ENCODE data around the gene SKI.

The SKI gene

DNA sequence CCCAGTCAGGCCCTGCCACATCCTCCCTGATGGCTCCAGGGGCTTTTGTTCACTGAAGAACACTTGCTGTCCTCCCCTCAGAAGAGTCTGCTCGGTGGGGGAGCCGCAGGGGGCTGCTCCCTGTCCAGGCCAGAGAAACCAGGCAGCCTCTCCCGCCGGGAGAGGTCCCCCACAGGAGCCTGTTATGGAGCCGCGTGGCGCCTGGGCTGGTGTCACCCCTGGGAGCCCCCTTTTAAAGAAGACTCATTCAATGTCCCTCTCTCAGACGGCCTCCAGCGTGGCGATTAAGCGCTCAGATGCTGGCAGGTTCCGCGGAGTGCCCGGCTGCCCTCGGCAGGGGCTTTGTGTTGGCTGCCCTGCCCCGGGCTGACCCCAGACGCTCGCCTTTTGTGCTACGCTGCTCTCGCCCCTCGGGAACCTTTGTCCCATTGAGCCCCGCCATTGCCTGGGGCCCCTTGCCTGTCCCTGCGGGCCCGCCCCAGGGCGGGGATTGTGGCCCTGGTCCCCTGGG is 43.1 kb downstream of the SKI start:
- in situ Hi-C loops (cut with MboI; ENCODE audit: low sequenced_read_pairs) = no loop called here

DNA sequence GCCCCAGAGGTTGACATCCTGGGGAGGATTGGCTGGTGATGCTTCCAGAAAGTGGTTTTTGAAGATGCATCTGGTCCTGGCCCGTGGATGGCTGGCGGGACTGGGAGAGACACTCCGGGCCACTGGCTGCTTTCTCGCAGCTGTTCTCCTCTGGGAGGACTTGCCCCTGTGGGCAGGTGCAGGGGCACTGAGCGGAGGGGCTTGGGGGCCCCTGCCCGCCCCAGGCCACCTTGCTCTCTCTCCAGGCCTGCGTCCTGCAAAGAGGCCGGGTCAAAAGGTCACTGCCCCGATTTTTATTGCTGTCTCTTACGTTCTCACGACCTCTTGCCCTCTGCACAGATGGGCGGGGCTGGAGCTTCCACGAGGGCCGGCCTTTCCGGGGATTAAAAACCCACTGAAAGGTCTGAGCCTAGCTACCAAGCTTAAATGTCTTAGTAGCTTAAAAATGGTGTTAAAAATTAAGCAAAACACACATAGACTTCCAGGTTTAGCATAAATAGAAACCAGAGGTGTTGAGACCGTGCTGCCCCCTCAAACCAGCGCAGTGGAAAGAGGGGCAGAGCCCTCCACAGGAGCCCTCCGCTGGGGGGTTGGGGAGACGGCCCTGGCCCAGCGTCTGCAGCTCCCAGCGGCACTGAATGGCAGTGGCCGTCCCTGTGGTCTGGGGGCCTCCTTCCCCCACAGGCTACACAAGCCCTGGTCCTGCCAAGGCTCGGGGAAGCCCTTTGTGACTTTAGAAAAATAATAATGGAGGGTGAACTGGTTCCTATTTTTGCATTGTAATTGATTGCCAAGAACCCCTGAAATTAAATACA is 43.9 kb downstream of the SKI start:
- in situ Hi-C loops (cut with MboI; ENCODE audit: low sequenced_read_pairs) = no loop called here

DNA sequence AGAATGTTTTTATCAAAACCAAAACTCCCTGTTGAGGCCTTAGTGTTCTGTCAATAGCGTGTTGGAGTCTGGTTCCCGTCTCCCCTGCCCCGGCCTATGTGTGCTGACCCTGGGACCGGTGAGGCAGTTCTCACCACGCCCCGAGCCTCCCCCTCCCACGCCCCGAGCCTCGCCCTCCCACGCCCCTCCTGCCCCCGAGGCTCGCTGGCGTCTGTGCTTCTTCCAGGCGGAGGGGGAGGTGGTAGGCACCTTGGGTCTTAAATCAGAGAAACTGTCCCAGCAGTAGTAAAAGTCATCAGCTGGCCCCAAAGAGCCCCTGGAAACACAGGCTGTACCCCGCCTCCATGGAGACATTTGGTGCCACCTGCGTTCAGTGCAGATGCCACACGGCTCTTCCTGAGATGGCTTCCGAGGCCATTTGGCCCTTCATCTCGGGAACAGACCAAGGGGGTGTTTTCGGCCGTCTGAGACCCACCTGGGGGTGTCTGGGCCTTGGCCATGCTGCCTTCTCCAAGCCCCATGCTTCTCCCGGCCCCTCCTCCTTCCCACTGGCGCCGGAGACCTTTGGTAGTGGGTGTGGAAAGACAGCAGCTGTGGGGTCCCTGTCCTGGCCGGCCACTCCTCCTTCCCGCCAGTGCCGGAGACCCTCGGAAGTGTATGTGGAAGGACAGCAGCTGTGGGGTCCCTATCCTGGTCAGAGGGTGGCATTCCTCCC is 44.7 kb downstream of the SKI start:
- in situ Hi-C loops (cut with MboI; ENCODE audit: low sequenced_read_pairs) = no loop called here

DNA sequence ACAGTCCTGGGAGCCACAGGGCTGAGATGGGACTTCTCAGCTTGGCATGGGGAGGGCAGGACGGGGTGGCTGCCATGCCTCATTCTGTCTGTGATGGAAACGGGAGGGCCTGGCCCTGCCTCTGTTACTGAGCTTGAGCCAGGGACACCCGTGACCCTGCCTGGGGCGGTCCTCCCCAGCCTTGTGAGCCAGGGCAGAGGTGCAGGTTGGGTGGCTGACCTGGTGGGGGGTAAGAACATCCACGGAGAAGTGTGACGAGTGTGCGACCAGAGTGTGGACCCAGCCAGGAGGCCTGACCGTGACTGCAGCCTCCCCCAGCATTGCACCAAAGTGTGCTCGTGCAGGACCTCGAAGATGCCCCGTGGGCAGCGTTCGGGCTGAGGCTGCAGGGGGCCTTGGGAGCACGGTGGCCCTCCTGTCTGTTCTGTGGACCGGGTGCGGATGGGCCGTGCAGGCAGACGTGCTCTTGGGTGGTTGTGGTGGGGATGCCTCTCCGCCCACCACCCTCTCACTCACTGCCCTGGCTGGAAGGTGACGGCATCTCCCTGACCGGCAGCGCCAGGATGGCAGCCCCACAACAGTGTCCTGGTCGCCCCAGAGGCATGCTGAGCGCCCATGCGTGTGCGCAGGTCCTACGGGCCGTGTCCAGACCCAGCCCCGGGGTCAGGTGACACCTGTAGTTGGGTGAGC is 45.4 kb downstream of the SKI start:
- in situ Hi-C loops (cut with MboI; ENCODE audit: low sequenced_read_pairs) = no loop called here

DNA sequence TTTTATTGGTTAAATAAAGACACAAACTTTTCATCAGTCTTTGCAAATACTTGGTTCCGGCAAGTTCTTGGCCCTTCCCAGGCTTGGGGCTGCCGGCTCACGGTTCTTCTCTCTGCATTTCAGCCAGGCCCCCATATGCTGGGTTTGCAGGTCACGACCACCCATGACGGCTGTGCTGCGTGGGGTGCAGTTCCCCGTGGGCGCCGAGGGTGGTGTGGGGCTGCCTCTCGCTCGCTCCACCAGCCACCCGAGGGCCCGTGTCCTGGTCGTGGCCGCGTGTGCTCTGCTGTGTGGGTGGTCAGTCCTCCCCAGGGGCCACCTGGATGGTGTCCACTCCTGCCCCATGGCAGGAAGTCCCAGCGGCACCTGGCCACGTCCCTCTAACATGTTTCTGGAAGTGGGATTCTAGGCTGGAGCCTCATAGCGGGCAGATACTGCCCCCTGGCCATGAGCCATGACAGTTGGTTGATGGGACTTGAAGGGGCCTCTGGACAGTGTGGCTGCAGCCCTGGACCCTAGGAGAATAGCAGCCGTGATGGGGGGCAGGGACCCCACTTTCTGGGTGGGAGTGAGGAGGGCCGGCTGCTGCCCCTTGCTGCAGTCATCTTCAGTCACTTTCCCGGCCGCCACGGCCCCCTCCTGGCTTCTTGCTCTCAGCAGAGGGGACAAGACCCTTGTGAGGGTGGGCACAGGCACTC is 46.3 kb downstream of the SKI start:
- in situ Hi-C loops (cut with MboI; ENCODE audit: low sequenced_read_pairs) = no loop called here

DNA sequence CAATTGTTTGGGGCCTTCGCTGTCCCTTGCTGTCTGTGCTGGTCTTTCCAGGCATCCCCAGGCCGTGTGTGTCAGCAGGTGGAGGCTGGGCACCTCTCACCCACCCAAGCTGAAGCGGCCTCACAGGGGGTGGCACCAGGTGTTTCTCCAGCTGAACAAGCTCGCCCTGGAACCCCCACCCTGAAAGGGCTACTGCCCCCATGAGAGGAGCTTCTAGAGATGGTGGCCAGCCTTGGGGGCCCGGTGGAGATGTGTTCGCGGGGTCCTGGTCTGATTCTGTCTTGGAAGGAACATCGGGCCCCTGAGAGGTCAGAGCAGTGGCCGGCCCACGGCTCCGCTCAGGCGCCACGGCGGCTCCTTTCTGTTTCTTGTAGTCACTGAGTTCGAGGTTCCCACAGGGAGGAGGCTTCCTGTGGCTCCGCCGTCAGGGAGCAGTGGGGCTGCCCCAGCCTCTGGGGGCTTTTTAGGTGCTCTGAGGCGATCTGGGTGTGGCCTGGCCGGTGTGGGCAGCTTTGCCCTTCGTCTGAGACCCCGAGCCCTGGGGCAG is 46.9 kb downstream of the SKI start:
- in situ Hi-C loops (cut with MboI; ENCODE audit: low sequenced_read_pairs) = no loop called here

DNA sequence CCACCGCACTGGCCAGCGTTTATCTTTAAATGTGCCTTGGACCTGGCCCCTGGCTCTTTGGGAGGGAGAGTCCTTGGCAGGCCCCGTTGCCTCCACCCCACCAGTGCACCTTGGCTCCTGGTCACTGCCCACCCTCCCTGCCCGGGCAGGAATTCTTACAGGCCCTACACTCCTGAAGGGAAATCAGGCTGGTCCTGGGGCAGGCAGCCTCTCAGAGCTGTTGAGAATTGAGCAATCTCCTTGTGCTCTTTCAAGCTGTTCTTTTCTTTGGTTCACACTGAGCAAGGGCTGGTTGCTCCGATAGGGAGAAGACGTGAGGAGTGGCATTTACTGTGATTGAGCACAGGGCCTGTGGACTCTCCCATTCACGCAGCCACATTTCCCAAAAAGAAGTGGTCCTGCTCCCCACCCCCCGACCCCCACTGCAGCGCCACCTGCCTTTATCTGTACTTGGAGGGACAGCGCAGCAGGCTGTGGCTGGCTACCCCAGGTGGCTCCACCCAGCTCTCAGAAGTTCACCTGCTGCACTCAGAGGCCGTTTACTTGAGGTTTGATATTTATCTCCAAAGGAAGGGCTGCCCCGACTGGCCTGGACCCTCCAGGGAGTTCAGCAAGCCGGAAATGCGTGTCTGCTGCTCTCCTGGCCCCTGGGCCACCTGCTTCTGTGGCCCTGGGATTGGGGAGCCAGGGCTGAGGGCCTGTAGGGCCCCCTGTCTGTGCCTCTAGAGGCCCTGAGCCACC is 47.8 kb downstream of the SKI start:
- in situ Hi-C loops (cut with MboI; ENCODE audit: low sequenced_read_pairs) = no loop called here

DNA sequence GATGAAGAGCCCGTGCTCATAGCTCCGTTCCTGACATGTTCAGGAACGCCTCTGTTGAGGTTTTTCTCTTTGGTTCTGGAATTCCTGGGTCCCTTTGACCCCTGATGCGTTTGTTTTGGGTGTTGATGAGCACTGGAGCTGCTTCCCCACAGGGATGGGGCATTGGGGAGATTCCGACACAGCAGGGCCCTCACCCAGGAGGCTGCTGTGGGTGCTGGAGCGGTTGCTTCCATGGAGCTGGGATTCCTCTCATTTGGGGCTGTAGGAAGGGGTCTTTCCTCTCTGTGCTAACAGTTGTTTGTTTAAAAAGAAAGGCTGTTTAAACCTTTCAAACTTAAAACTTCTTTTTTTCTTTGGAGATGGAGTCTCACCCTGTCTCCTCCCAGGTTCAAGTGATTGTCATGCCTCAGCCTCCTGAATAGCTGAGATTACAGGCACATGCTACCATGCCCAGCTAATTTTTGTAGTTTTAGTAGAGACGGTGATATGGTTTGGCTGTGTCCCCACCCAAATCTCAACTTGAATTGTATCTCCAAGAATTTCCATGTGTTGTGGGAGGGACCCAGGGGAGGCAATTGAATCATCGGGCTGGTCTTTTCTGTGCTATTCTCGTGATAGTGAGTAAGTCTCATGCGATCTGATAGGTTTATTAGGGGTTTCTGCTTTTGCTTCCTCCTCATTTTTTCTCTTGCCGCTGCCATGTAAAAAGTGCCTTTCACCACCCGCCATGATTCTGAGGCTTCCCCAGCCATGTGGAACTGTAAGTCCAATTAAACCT is 48.9 kb downstream of the SKI start:
- in situ Hi-C loops (cut with MboI; ENCODE audit: low sequenced_read_pairs) = no loop called here

DNA sequence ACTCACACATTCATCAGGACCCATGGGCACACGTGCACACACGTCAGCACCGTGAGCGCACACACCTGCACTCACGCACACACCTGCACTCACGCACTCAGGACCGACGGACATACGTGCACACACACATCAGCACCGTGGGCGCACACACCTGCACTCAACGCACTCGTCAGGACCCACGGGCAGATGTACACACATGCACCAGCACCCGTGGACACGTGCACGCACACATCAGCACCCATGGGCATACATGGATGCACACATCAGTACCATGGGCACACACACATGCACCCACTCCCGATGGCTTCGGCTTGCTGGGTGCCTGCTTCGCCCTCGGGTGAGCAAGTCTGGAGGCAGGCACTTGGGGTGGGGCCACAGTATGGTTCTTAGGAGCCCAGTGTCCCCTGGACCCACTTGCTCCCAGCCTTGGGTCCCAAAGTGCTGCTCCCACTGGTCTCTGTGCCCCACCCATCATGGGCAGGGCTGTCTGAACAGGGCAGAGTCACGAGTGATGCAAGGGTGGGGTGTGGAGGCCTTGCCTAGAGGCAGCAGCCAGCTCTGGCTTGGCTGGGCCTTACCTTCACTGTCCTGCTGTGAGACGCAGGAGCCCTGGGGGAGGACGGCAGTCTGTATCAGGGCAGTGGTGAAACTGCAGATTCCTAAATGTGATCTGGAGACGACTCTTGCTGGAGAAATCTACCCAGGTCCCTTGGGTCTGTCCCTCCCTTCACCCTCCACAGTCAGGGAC is 49.8 kb downstream of the SKI start:
- in situ Hi-C loops (cut with MboI; ENCODE audit: low sequenced_read_pairs) = no loop called here

DNA sequence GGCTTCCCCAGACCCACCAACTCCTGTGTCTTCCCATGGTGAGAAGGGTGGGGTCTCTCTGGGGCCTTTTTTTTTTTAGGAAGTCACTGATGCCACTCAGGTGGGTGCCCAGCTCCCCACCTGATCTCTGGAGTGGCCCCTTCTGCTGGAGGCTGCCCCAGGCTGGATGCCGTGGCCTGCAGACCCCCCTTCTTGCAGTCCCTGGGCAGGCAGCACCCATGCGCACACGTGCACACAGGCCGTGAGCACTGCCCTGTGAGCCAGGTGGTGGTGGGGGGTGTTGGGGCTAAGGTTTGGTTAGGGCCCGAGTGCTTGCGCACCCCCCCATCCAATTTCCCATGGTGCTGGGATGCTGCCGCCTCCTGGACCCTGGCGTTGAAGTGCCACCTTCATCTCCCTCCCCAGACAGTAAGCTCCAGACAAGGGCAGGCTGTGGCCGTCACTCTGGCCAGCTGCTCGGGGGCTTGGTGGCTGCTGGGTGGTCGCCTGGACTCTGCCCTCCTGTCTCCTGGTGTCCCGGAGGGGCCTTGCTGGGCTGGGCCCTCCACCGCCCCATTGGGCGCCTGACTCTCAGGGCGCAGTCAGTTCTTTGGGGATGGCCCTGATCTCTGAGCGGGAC is 50.6 kb downstream of the SKI start:
- in situ Hi-C loops (cut with MboI; ENCODE audit: low sequenced_read_pairs) = no loop called here

DNA sequence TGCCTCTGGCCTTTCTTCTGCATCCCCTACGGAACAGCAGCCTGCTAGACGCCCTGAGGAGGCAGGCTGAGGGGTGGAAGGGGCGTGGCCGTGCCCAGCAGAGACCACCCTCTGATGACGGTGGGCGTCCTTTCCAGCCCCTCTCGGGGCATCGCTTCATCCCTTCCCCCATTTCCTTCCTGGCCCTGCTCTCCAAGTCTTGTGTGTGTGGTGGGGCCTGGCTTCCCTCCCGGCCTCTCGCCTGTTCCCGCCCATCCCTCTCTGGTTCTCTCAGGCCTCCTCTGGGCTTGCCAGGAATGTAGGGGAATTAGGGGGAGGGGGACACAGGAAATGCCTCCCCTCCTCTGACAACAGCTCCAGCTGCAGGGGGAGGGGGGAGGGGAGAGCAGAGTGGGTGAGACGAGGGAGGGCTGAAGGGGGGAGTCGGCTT is 51.1 kb downstream of the SKI start:
- in situ Hi-C loops (cut with MboI; ENCODE audit: low sequenced_read_pairs) = no loop called here

DNA sequence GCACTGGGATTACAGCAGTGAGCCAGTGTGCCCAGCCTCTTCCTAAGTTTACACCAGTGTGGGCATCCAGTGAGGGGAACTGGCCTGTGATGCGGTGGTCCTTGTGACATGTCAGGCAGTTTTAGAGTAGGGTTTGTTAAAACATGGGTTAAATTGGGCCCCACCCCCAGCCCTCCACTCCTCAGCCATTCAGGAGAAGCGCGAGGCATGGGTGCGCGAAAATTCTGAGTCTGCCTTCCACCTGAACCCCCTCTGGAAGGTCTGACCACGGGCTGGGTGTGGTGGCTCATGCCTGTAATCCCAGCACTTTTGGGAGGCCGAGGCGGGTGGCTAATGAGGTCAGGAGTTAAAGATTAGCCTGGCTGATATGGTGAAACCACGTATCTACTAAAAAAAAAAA is 51.7 kb downstream of the SKI start:
- in situ Hi-C loops (cut with MboI; ENCODE audit: low sequenced_read_pairs) = no loop called here

DNA sequence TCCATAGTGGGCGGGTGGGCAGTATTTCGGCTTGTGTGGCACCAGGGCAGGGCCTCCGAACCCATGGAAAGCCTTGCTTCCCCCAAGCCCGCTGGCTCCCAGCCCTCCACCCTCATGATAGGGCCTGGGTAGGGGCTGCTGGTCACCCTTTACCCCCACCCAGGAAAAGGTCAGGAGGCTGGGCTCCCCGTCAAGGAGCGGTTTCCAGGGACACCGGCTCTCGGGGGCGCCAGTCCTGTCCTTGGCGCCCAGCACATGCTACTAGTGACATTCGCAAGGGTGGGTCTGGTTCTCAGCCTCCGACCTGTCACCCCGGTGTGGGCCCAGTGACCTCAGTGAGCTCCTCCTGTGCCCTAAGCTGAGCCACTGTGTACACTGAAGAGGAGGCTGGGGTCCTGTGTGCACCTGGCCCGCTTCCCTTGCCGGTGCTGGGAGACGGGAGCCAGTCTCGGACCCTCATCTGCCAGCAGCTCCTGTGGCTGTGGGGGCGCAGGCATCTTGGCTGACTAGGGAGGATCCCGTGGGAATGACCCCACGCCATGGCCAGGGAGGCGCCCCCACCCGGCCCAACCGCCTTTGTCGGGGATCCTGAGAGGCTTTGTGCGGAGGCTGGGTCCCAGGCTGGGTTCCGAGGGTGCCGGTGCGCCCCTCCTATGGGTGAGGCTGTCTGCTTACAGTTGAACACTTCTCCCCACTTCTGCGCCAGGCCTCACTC is 54.6 kb downstream of the SKI start:
- in situ Hi-C loops (cut with MboI; ENCODE audit: low sequenced_read_pairs) = no loop called here

DNA sequence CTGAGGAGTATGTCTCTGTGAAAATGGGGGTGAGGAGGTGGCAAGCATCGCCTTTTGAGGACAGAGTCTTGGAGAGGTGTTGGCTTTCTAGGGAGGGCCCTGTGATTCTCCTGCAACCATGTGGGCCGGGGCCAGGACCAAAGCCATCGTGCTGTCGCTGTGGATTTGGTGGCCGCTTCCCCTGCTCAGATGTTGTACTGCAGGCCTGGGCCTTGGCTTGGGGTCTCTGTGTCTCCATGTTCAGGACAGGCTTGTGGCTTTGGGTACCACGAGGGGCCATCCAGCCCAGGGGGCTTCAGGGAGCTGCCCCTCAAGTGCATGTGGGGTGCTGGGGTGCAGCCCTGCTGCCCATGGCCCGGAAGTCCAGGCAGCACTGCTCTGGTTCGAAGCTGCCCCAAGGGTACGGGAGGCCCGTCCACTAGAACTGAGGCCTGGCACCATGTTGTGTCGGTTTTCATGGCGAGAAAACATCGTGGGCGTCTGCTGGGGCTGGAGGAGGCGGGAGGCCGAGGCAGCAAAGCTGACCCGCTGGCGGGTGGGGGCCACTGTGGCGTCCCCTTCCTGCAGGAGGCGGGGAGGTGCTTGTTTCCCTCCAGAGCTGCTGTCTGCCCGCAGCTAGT is 55.4 kb downstream of the SKI start:
- in situ Hi-C loops (cut with MboI; ENCODE audit: low sequenced_read_pairs) = no loop called here

DNA sequence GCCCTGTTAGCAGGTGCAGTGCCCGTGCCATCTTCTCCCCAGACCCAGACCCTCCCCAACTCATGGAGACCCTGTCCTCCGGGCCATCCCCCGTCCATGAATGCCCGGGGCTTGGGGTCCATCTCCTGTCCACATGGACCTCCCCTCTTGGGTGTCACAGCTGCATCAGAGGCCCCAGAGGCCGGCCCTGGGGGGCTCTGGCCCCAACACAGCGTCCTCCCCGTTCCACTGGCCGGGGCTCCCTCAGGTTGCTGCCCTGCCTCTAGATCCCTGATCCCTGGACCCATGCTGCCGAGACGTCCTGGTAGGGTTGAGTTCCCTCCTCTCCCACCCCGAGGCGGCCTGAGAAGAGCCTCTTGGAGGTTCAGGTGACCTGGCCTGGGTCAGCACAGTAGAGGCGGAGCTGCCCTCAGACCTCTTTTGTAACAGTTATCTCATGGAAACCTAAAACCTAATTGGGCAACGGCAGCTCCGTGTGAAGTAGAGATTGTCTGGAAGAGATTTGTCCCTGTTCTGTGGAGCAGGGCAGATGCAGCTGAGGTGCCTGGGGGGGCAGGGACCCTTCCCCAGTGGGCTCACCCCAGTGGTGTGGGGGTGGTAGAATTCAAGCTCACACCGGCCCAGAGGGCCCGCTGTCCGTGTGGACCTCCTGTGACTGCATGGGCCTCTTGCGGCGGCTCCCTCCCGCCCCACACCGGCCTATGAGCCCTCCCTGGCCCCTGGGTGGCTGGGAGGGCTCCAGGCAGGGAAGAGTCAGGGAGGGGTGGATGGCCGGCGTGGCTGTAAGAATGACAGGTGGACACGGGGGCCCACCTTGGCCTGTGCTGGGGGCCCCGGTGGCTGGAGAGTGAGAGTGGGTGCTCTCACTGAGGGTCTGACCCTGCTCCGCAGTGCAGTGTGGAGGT is 56.1 kb downstream of the SKI start:
- in situ Hi-C loops (cut with MboI; ENCODE audit: low sequenced_read_pairs) = no loop called here

DNA sequence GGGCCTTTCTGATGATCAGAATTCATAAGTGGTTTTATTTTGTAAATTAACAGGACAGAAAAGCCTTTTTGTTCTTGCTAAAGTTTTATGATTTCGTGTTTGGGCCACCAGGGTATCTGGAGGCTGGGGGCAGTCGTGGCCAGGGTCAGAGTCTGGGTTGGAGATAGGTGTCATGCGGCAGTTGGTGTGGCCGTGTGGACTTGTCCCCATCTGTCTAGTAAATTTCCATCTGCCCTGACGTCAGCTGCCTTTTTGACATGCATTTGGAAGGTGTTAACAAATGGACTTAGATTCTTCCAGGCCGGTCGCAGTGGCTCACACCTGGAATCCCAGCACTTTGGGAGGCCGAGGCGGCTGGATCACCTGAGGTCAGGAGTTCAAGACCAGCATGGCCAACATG is 56.8 kb downstream of the SKI start:
- in situ Hi-C loops (cut with MboI; ENCODE audit: low sequenced_read_pairs) = no loop called here

Measured in HL-60/S4 (cell line).